Urothelium cell line (cell line): ENCODE measurements around the gene PACSIN1.

Source experiments
- DNase-seq: peaks from one replicate; pipeline ENCODE4 v3.0.0; 2011; ENCODE audit warnings: low spot score, mixed read lengths
- FAIRE-seq: peaks from 2 replicates; lab custom pipeline; 2011; peaks lifted over from hg19 to GRCh38; lab: Jason Lieb, UNC

The PACSIN1 gene

GRCh38 chr6:34558172-34558714 lies 92.4 kb downstream of the PACSIN1 start:
- DNase-seq (no peak), FAIRE-seq (no peak)

- no peak for DNase-seq
- no peak for FAIRE-seq
These were observed 93.9 kb downstream of the PACSIN1 start for GRCh38 chr6:34559651-34560365.

GRCh38 chr6:34560366-34561226 lies 94.7 kb downstream of the PACSIN1 start:
- DNase-seq: no peak

GRCh38 chr6:34561227-34561530 lies 95.3 kb downstream of the PACSIN1 start:
- DNase-seq (no peak), FAIRE-seq (no peak)

More at GRCh38 chr6:34560366-34561226, 94.7 kb downstream of the PACSIN1 start:
- FAIRE-seq: no peak

GRCh38 chr6:34562350-34562749 lies 96.5 kb downstream of the PACSIN1 start:
- FAIRE-seq (no peak), DNase-seq (no peak)

GRCh38 chr6:34562861-34563512 lies 97.1 kb downstream of the PACSIN1 start:
- DNase-seq: no peak
- FAIRE-seq: no peak

- DNase-seq (no peak), FAIRE-seq (no peak)
These were observed 97.6 kb downstream of the PACSIN1 start for GRCh38 chr6:34563513-34563870.

- FAIRE-seq (no peak), DNase-seq (no peak)
These were observed 98.3 kb downstream of the PACSIN1 start for GRCh38 chr6:34564181-34564580.

- no peak for FAIRE-seq
- DNase-seq: no peak
These were observed 99.9 kb downstream of the PACSIN1 start for GRCh38 chr6:34565722-34566137.

GRCh38 chr6:34566830-34567546 lies 101.1 kb downstream of the PACSIN1 start:
- FAIRE-seq: no peak
- DNase-seq: no peak

GRCh38 chr6:34568341-34569201 lies 102.7 kb downstream of the PACSIN1 start:
- no peak for FAIRE-seq
- DNase-seq: no peak

GRCh38 chr6:34569361-34569973 lies 103.6 kb downstream of the PACSIN1 start:
- FAIRE-seq: no peak
- no peak for DNase-seq

GRCh38 chr6:34570066-34570833 lies 104.4 kb downstream of the PACSIN1 start:
- FAIRE-seq: no peak
- no peak for DNase-seq

GRCh38 chr6:34571388-34571787 lies 105.5 kb downstream of the PACSIN1 start:
- DNase-seq (no peak), FAIRE-seq (no peak)

- DNase-seq: no peak
- no peak for FAIRE-seq
These were observed 106.1 kb downstream of the PACSIN1 start for GRCh38 chr6:34572021-34572420.

GRCh38 chr6:34572585-34572984 lies 106.7 kb downstream of the PACSIN1 start:
- DNase-seq: no peak
- no peak for FAIRE-seq

GRCh38 chr6:34573567-34574183 lies 107.8 kb downstream of the PACSIN1 start:
- DNase-seq: no peak

GRCh38 chr6:34574647-34575293 lies 108.9 kb downstream of the PACSIN1 start:
- FAIRE-seq: no peak

More at GRCh38 chr6:34573567-34574183, 107.8 kb downstream of the PACSIN1 start:
- FAIRE-seq: no peak

More at GRCh38 chr6:34574647-34575293, 108.9 kb downstream of the PACSIN1 start:
- no peak for DNase-seq
